ENCODE results near the gene HSD17B7.

HSD17B7 gene

GRCh38 chr1:162861101-162861500 is 70.6 kb downstream of the HSD17B7 start, which contains the start of gene CCDC190:
Gene CCDC190 (minus strand): TSS chr1:162861175. CDS start chr1:162859646, 1,529 bp downstream.
- no peak for DNase-seq

DNA sequence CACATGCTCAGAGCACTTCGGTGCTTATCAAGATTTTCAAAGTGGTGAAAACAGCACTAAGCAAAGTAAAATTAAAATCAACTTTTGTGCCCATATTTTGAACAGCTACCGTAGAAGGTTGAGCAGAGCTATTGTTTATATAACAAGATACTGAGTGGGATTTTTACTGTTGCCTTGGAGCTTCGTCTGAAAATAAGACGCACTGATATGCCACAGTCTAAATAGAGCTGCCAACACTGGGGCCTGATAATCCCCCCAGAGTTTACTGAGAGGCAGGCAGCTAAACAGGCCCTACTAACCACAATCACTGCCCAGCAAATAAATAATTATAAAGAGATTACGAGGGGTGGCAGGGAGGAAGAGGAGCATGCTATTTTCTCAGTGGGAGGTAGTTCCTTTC is 71.1 kb downstream of the HSD17B7 start:
- DNase-seq = no peak

All from activated CD8-positive, alpha-beta memory T cell treated with anti-CD3 and anti-CD28 coated beads, Interleukin-2, amount 50 U/mL, for 4 hours (primary cell).